T-helper 2 cell treated with Interferon-gamma antibody and Interleukin-4, amounts not matched to agents 5 μg/mL and 100 μg/mL, for 36 hours (primary cell): ENCODE results near the gene RACGAP1.
A peak's percentile ranks its signal among the peaks of the same experiment; 100 is the strongest.

Experiments
- DNase-seq: peaks from one replicate; pipeline ENCODE4 v3.0.0; 2021; ENCODE audit warnings: low spot score
- H3K27ac Mint-ChIP-seq: one replicate; pipeline ENCODE4 v1.8.0; 2021; ENCODE audit warnings: mild to moderate bottlenecking, mixed read lengths
- H3K27me3 Mint-ChIP-seq: one replicate; pipeline ENCODE4 v1.8.0; 2021; ENCODE audit warnings: low read depth, mixed read lengths
- H3K36me3 Mint-ChIP-seq: one replicate; pipeline ENCODE4 v1.8.0; 2021; ENCODE audit warnings: low read depth, mixed read lengths
- H3K4me1 Mint-ChIP-seq: one replicate; pipeline ENCODE4 v1.8.0; 2021; ENCODE audit warnings: low read depth, mixed read lengths
- H3K4me3 Mint-ChIP-seq: one replicate; pipeline ENCODE4 v1.8.0; 2022; ENCODE audit warnings: mild to moderate bottlenecking, moderate library complexity, mixed read lengths
- H3K9me3 Mint-ChIP-seq: one replicate; pipeline ENCODE4 v1.8.0; 2021; ENCODE audit warnings: mixed read lengths

Gene RACGAP1

DNA sequence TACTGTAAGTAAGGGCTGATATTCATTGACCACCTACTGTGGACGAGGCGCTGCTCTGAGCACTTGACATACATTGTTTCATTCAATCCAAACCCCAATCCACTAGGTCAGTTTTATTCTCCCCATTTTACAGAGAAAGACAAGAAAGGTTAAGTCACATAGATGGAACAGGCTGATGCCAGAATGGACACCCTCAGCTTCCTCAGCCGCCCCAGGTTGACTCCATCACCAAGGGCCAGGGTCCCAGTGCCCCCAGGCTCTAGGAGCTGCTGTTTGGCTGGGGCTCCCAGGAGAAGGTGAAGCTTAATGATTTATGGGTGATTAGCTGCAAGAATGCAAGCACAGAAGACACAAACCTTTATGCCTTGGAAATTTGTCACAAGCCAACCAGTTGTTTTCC, 75.4 kb downstream of the RACGAP1 start:
- DNase-seq = no peak
- Mint-ChIP-seq H3K27me3 (peaks cover 13% of the 10 kb centered on the region), H3K9me3 (no peaks in the 10 kb centered on the region), H3K4me1 (peaks cover 14% of the 10 kb centered on the region), H3K27ac (no peak overlapping the region), H3K4me3 (no peak overlapping the region), H3K36me3 (no peaks in the 10 kb centered on the region)

DNA sequence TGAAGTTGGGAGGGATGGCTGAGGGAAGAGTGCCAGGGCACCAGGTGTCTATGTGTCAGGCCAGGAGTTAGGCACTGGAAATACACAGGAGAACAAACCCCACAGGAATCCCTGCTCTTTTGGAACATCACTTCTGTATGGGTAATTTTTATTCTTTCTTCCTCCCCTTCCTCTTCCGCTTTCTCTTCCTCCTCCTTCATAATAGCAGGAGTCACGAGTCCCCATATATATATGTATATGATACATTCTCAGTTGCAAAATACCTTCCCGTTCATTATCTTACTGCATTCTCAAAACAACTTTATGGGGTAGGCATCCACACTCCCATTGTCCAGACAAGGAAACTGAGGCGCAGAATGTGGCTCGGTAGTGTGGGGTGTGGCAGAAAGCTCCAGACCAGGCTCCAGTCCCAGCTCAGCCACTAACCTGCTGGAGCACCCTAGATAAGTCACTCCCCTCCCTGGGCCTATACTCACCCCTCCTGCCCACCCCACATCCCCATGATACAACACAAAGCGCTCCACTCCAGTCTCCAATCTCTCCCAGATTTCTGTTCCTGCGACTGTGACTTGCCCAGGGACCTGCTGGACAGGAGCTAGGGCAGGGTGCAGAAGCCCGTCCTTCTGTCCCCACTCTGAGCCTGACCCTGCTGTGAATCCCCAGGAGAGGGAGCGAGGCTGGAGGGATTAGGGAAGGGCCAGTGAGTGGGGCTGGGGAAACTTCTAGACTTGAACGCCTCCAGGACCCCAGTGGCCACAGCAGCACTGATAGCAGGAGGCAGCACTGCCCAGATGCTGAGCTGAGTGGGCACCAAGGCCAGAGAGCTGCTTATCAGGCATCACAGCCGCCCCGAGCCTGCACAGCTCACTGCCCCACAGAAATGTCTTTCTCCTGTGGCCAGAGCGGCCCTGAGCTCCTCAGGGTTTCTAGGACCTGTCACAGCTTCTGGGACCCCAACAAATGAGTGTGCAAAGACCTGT, 76.1 kb downstream of the RACGAP1 start:
- no peak overlapping the region for H3K4me3 Mint-ChIP-seq
- H3K27ac Mint-ChIP-seq = no peak overlapping the region
- H3K9me3 Mint-ChIP-seq = no peaks in the 10 kb centered on the region
- H3K27me3 Mint-ChIP-seq = peaks cover 6% of the 10 kb centered on the region
- no peaks in the 10 kb centered on the region for H3K36me3 Mint-ChIP-seq
- no peak for DNase-seq
- peaks cover 18% of the 10 kb centered on the region for H3K4me1 Mint-ChIP-seq

DNA sequence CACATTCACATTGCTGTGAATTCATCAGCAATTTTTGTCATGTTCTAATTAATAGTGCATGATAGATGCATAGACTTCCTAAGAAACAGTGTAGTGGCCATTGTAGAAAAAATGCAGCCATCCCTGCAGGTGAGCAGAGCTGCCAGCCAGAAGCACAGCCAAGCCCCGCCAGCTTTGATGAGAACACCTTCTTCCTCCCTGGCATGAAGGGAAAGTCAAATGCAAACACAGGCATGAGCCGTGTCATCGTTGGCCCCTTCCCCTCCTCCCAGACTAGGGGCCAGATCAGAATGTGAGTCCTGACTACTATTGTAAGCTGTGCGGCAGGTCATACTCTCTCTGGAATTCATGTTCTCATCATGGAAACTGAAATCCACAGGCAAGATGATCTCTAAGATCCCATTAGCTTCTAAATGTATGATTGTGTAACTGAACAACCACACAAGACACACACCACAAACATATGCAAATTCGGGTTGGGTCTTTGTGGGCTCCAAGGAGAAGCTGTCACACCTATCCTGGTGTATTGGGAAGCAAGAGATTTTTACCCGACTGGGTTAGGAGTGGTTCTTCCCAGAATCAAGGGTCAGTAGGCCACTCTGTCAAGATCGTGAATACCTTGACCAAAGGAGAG, 77.6 kb downstream of the RACGAP1 start:
- no peaks in the 10 kb centered on the region for H3K36me3 Mint-ChIP-seq
- no peak overlapping the region for H3K4me3 Mint-ChIP-seq
- peaks cover 22% of the 10 kb centered on the region for H3K4me1 Mint-ChIP-seq
- H3K27me3 Mint-ChIP-seq = no peaks in the 10 kb centered on the region
- DNase-seq = no peak
- H3K27ac Mint-ChIP-seq = no peak overlapping the region
- no peaks in the 10 kb centered on the region for H3K9me3 Mint-ChIP-seq

DNA sequence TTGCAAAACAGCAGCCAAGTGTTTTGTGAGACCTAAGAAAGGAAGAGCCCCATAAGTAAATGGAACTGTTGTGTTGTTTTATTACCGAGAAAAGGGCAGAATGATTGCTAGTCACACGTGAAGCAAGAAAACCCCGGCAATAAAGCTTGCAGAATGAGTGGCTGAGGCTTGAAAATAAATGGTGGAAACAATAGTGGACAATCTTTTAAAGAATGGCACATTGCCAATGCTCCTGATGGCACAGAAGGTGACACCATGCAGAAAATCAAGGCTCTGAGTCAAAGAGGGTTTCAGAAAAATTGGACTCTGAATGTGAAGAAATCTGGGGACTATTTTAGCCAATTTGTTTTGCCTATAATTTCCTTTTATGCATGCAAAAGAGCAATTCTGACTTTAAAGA, 78.8 kb downstream of the RACGAP1 start:
- no peaks in the 10 kb centered on the region for H3K9me3 Mint-ChIP-seq
- no peak overlapping the region for H3K4me3 Mint-ChIP-seq
- no peaks in the 10 kb centered on the region for H3K36me3 Mint-ChIP-seq
- no peak for DNase-seq
- no peak overlapping the region for H3K27ac Mint-ChIP-seq
- H3K27me3 Mint-ChIP-seq = no peaks in the 10 kb centered on the region
- H3K4me1 Mint-ChIP-seq = peaks cover 26% of the 10 kb centered on the region

DNA sequence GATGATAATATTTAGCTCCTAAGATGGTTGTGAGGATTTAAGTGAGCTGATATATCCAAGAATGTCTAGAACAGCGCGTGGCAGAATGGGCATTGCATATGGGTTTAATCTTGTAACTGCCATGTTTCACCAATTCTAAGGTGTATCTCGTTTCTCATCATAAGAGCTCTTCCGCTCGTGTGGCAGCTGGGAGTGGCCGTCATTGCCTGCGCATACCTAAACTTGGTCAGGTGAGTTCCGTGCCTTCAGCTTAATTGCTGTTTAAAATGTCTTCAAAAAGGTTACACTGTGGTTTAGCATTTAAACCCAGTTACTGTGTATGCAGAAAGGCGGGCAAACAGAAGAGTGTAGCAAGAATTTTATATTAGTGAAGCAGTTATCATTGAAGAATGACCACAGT, 79.2 kb downstream of the RACGAP1 start:
- no peaks in the 10 kb centered on the region for H3K36me3 Mint-ChIP-seq
- peak overlapping the region; percentile 90 for H3K4me3 Mint-ChIP-seq
- no peak overlapping the region for H3K27ac Mint-ChIP-seq
- DNase-seq = no peak
- H3K4me1 Mint-ChIP-seq = peaks cover 26% of the 10 kb centered on the region
- no peaks in the 10 kb centered on the region for H3K27me3 Mint-ChIP-seq
- H3K9me3 Mint-ChIP-seq = no peaks in the 10 kb centered on the region

DNA sequence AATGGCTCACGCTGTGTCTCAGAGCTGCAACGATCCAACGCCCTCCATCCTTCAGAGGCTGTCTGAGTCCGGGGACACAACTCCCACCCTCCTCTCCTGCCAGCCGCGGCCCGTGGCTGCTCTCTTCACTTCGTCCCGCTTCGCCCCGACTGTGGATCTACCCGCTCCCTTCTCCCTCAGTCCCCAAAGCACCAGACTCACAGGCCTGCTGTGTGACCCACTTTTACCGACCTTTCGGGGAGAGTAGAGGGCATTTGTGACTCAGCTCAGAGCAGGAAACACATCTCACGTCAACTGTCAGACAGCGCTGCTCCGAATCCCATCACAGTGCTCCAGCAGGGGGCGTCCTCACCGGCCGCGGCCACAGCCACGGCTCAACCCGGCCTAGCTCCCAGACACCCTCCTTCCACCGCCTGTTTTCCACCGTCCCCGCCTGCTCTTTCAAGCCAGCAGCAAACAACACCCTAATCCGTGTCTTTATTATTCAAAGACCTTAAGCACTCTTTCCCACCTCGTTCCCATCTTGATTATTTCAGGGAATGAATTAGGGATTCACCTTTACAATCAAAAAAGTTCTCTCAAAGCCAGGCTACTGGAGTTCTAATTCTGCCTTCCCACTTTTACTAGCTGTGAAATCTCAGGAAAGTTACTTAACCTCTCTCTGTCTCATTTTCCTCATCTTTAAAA, 79.8 kb downstream of the RACGAP1 start:
- Mint-ChIP-seq H3K4me1 (peaks cover 26% of the 10 kb centered on the region), H3K9me3 (no peaks in the 10 kb centered on the region), H3K27me3 (no peaks in the 10 kb centered on the region), H3K4me3 (peak overlapping the region; percentile 90), H3K36me3 (no peaks in the 10 kb centered on the region), H3K27ac (peak overlapping the region; percentile 96)
- peak; percentile 86 for DNase-seq

DNA sequence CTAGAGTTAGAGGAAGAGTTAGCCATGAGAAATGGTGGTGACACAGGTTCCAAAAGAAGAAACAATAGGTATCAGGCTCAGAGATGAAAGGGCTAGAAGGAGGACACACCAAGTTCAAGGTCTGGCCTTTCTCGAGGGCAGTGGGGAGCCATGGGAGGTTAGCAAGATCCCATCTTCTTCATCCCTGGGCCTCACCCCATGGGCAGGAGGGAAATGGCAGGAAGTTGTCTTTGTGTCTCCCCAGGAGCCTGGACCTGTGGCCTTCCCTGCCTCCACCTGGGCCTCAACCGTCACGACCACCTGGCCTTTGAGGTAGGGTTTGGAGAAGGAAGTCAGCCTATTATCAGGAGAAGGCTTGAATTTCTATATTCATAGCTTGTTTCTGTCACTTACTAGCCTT, 80.6 kb downstream of the RACGAP1 start:
- Mint-ChIP-seq H3K9me3 (no peaks in the 10 kb centered on the region), H3K4me3 (peak overlapping the region; percentile 90), H3K27me3 (no peaks in the 10 kb centered on the region), H3K36me3 (no peaks in the 10 kb centered on the region), H3K27ac (peak overlapping the region; percentile 19), H3K4me1 (peaks cover 26% of the 10 kb centered on the region)
- no peak for DNase-seq

DNA sequence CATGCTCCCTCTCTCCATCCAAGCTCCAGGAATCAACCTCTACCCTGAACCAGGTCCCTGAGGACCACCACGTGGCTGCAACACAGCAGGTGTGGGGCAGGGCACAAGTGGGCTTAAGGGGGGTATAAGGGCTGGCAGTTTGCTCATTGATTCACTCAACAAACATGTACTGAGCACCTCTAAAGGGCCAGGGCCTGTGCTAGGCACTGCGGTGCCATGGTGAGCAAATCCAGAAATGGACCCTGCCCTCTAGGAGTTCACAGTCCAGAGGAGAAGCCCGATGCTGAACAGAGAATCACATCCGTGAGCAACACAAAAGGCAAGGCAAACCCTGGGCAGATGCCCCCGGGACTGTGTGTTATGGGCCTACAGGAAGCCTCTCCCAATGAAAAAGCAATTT, 81.2 kb downstream of the RACGAP1 start:
- Mint-ChIP-seq H3K9me3 (no peaks in the 10 kb centered on the region), H3K36me3 (no peaks in the 10 kb centered on the region), H3K27me3 (no peaks in the 10 kb centered on the region), H3K4me3 (no peak overlapping the region), H3K4me1 (peaks cover 26% of the 10 kb centered on the region), H3K27ac (no peak overlapping the region)
- DNase-seq = no peak

DNA sequence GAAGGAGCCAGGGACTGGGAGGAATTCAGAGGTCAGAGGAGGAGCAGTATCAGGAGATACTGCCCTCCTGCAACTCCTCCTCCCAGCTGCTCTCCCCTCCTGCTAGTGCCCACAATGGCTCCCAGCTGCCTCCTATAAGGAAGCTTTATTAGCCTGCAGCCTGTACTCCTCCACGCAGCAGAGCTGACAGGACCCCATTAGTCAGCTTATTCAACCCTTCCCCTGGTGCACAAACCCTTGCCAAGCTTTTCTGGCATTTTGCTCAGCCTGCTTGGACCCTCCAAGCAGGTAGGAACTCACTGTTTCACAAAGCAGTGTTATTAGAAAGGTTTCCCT, 81.7 kb downstream of the RACGAP1 start:
- no peak for DNase-seq
- H3K9me3 Mint-ChIP-seq = no peaks in the 10 kb centered on the region
- H3K27ac Mint-ChIP-seq = no peak overlapping the region
- H3K4me1 Mint-ChIP-seq = peaks cover 26% of the 10 kb centered on the region
- H3K36me3 Mint-ChIP-seq = no peaks in the 10 kb centered on the region
- no peak overlapping the region for H3K4me3 Mint-ChIP-seq
- no peaks in the 10 kb centered on the region for H3K27me3 Mint-ChIP-seq

DNA sequence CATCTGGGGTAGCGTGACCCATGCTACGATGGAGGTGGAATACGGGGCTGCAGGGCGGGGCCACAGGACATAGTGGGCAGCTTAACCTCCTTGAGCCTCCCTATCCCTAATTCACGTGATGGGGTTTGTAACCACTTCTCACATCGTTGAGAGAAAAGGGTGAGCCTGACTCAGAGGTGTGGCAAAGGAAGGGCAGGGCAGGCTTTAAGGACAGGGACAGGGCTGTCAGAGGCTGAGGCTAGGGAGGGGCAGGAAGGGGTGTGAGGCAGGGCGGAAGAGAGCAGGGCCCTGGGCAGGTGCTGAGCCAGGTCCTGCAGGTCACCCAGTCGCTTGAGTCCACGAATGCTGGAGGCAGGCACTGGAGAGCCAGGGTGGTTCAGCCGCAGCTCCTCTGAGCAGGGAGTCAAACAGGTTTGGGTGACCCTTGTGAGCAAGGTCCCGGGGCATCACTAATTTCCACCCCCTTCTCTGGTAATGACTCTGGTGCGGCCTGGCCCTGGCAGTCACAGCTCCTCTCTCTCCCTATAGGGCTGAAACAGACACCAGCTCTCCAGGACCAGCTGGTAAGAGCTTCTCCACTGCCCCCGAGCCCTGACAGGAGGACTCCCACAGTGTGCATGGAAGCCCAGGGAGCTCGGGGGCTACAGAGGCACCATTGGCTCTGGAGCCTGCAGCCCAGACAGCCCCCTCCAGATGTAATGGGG, 82.2 kb downstream of the RACGAP1 start:
- no peaks in the 10 kb centered on the region for H3K9me3 Mint-ChIP-seq
- H3K27me3 Mint-ChIP-seq = no peaks in the 10 kb centered on the region
- no peak for DNase-seq
- H3K4me1 Mint-ChIP-seq = peaks cover 26% of the 10 kb centered on the region
- peak overlapping the region; percentile 37 for H3K27ac Mint-ChIP-seq
- no peaks in the 10 kb centered on the region for H3K36me3 Mint-ChIP-seq
- peak overlapping the region; percentile 17 for H3K4me3 Mint-ChIP-seq

DNA sequence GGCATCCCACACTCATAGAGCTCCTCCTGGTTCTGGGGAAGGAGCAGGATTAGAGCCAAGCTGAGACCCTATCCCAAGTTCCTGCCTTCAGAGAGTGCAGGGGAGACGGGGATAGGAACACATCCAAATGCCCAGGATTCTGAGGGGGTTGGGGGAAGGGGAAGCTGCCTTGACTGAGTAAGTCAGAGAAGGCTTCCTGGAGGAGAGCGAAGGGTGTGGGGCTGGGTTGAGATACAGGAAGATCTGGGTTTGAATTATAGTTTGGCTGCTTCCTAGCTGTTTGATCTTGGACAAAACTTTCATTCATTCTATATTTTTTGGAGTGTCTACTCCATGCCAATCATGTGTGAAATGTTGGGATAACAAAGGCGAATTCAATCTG, 82.8 kb downstream of the RACGAP1 start:
- H3K4me3 Mint-ChIP-seq = peak overlapping the region; percentile 17
- H3K27ac Mint-ChIP-seq = no peak overlapping the region
- no peak for DNase-seq
- H3K36me3 Mint-ChIP-seq = no peaks in the 10 kb centered on the region
- H3K4me1 Mint-ChIP-seq = peaks cover 26% of the 10 kb centered on the region
- H3K9me3 Mint-ChIP-seq = no peaks in the 10 kb centered on the region
- H3K27me3 Mint-ChIP-seq = no peaks in the 10 kb centered on the region

DNA sequence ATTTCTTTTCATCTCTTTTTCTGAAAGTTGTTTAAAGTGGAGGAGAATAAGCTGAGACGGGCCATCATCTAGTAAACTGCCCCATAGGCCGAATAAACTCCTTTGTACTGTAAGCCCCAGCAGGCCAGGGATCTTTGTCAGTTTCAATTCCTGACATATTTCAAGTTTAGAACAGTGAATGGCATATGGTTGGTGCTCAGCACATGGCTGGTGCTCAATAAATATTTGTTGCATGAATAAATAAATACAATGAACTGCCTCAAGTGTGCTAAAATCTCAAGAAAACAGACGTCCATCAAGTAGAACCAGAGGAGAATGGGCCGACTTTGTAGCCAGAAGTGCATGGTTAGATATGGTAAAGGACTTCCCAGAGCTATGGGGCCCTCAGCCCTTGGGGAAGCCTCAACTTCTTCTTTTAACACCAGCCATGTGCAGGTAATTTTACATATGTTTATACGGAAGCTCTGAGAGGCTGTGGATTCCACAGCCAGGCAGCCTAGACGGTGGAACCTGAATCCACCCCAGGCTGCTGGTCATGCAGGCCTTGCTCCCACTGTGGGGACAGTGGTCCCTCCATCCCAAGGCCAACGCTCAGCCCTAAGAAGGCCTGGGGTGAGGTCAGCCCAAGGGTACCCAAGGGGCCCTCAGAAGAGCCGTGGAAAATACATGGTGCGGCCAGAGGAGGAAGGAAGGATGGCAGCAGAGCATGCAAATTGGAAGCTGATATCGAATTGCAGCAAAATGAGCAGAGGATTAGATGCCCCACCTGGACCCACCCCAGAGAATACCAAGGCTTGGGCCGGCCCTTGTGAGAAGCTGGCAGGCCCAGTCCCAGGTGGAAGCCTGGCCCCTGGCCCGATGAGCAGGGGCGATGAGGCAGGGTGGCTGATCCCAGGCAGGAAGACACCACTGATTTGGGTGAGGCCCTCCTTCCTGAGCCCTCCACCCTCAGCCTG, 83.5 kb downstream of the RACGAP1 start:
- Mint-ChIP-seq H3K9me3 (no peaks in the 10 kb centered on the region), H3K4me1 (peaks cover 26% of the 10 kb centered on the region), H3K36me3 (no peaks in the 10 kb centered on the region), H3K27me3 (no peaks in the 10 kb centered on the region), H3K27ac (no peak overlapping the region), H3K4me3 (no peak overlapping the region)
- no peak for DNase-seq

DNA sequence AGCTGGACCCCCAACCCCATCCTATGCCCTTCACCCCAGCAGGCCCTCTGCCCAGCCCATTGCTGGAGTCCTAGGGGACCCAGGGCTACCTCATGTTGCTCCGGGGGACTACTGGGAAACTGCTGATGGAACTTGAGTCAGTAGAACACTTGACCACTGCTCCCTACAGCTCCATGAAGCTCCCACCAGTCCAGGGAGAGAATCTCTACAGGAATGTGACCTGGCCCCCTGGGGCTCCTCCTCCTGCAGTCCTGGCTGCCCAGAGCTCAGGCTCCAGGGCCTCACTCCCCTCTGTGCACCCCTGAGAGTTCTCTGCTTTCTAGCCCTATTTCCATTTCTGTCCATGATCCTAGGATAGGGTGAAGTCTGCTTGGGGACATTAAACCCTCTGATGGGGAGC, 85.6 kb downstream of the RACGAP1 start:
- no peak overlapping the region for H3K4me3 Mint-ChIP-seq
- H3K9me3 Mint-ChIP-seq = no peaks in the 10 kb centered on the region
- peaks cover 3% of the 10 kb centered on the region for H3K27me3 Mint-ChIP-seq
- no peaks in the 10 kb centered on the region for H3K36me3 Mint-ChIP-seq
- no peak for DNase-seq
- peaks cover 11% of the 10 kb centered on the region for H3K4me1 Mint-ChIP-seq
- no peak overlapping the region for H3K27ac Mint-ChIP-seq
